ENCODE data around the gene TMC1.

DNA sequence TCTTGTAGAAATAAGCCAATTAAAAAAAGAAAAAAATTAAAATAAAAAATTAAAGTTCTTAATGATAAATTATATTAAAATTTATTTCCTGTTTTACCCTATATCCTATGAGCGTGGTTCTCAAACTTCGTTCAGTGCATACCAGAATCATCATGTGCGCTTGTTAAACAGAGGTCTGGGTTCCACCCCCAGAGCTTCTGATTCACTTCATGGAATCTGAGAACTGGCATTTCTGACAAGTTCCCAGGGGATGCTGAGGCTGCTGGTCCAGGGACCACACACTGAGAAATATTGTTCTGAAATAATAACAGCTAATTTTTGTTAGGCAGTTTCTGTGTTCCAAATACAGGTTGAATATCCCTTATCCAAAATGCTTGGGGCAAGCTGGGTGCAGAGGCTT is 79.3 kb downstream of the TMC1 start:
- TF ChIP-seq CTCF (IDR thresholded peaks at IDR 0.05; ENCODE audit: low read length) (no peak), EZH2 (IDR thresholded peaks at IDR 0.05; ENCODE audit: borderline replicate concordance, low read length) (no peak)

All from OCI-LY1 (cell line).